ENCODE data around the gene CCDC88C.

GRCh38 chr14:91330096-91330696 is 87.4 kb downstream of the CCDC88C start:
- TF ChIP-seq CTCF (IDR thresholded peaks at IDR 0.05): no peak
- no peak for TF ChIP-seq POLR2A (IDR thresholded peaks at IDR 0.05)
- no peak for TF ChIP-seq EP300 (IDR thresholded peaks at IDR 0.05)
